Measurements from ENCODE around the gene SARDH. TPM values are rescaled to one million over a fixed set of nuclear protein-coding genes. Genes with fewer than 3 reads are reported as not detected.

Gene SARDH
- total and polyA plus RNA-seq, 2 donors (not counting 1 experiment from before 2014, with no cell fraction given) = 0.03 to 0.07 TPM

DNA sequence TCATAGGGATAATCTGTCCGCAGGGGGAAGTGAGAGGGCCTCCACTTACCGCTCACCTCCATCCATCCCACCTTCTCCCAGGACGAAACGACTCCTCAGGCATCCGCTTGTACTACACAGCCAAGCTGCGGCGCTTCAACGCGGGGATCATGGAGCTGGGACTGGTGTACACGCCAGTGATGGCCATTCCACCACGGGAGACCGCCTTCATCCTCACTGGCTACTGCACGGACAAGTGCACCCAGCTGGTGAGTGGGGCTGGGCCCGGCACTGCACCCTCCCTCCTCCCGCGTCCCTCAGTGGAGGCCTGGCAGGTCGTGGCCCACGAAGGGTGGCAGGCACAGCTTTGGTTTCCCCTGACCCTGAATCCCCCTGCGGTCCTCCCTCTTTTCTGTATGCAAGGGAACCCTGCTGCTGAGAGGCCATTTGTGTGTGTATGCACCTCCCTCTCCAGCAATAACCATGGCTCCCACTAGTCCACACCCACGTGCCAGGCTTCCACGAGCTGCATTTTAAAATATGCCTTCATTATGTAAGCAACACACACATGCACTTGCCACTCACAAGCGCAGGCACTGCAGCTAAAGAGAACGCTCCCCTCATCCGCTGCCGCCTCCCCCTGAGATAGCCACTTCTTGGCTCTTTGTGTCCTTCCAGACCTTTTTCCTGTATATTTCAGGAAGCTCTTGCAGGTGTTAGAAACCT is 90.2 kb downstream of the SARDH start:
- Mint-ChIP-seq H3K27me3 (peaks cover 13% of the 10 kb centered on the region), H3K4me3 (no peak overlapping the region), H3K4me1 (no peaks in the 10 kb centered on the region), H3K9me3 (ENCODE audit: insufficient read depth) (no peaks in the 10 kb centered on the region), H3K27ac (no peak overlapping the region)
- DNase-seq = no peak
- no peak overlapping the region for H2AFZ ChIP-seq (ENCODE audit: insufficient read depth, low read depth, low read length, poor library complexity, severe bottlenecking)
- TF ChIP-seq EZH2 (IDR thresholded peaks at IDR 0.05; ENCODE audit: borderline replicate concordance, insufficient read depth, low read depth, low read length, poor library complexity, severe bottlenecking) (no peak), CTCF (IDR thresholded peaks at IDR 0.05) (no peak)
- no peaks in the 10 kb centered on the region for H3K79me2 ChIP-seq (ENCODE audit: control insufficient read depth, insufficient read depth, low read length)
- no peaks in the 10 kb centered on the region for H4K20me1 ChIP-seq (ENCODE audit: control insufficient read depth, insufficient read depth, low read length, poor library complexity, severe bottlenecking)
- no peak for ATAC-seq (ENCODE audit: low read depth)
- POLR2A ChIA-PET = no interaction called here
- peaks cover 0 to 6% (median 0%) of the 10 kb centered on the region in 3 donors for H3K9me3 ChIP-seq (ENCODE audit: control extremely low read depth in 1 of 3, control insufficient read depth in 2 of 3, insufficient read depth in 1 of 3, low read length in 2 of 3)
- intact Hi-C loops (cut with micrococcal nuclease) = no loop called here
- WGBS (ENCODE audit: insufficient coverage) = 91% methylated on average over 23 of the region's 25 CpGs
- no peaks in the 10 kb centered on the region for H3K4me1 ChIP-seq (ENCODE audit: control insufficient read depth in 2 of 2, insufficient read depth in 2 of 2, low read length in 2 of 2)
- H3K27me3 ChIP-seq (replicated peaks in 1 of 4; ENCODE audit: control extremely low read depth in 1 of 4, control insufficient read depth in 3 of 4, insufficient read depth in 4 of 4, low read length in 3 of 4) = peaks cover 0 to 5% (median 0%) of the 10 kb centered on the region in 4 experiments
- no peaks in the 10 kb centered on the region for H3K36me3 ChIP-seq (replicated peaks in 1 of 2; ENCODE audit: control extremely low read depth in 1 of 2, control insufficient read depth in 1 of 2, extremely low read depth in 1 of 2, insufficient read depth in 2 of 2, low read length in 1 of 2)
- no peak overlapping the region for H3K4me3 ChIP-seq (ENCODE audit: control extremely low read depth in 1 of 5, extremely low read depth in 1 of 5, insufficient read depth in 1 of 5, low read depth in 2 of 5, low read length in 4 of 5)
- no peak overlapping the region for H3K9ac ChIP-seq (ENCODE audit: low read length)
- H3K4me2 ChIP-seq (replicated peaks; ENCODE audit: low read depth, low read length, poor library complexity, severe bottlenecking) = no peak overlapping the region
- CTCF ChIA-PET = interaction anchor here (0.6 kb wide), 1 partner anchor 251 kb away, joined by 5 read pairs; no protein-coding TSS in a partner anchor
- H3K27ac ChIP-seq (ENCODE audit: low read length in 2 of 2) = no peak overlapping the region

DNA sequence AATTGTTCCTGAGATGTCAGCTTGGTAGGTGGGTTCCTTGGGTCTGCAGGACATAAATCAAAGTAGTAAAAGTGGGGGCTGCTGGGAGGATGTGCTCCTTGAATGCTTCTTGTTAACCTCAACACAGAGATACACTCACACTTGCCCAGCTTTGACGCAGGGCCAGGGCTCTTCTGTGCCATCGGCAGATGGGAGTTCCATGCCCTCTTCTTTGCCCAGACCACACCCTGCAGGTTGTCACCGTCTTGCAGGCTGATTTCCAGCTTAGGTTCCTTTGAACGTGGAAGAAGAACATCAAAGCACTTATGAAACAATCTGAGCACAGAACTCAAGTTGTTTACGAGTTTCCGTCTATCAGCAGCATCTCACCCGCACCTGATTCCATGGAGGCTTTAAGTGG is 91.0 kb downstream of the SARDH start:
- H3K4me3 ChIP-seq (ENCODE audit: control extremely low read depth in 1 of 5, extremely low read depth in 1 of 5, insufficient read depth in 1 of 5, low read depth in 2 of 5, low read length in 4 of 5) = no peak overlapping the region
- DNase-seq (no peak), ATAC-seq (ENCODE audit: low read depth) (no peak)
- H3K79me2 ChIP-seq (ENCODE audit: control insufficient read depth, insufficient read depth, low read length) = no peaks in the 10 kb centered on the region
- Mint-ChIP-seq H3K9me3 (ENCODE audit: insufficient read depth) (no peaks in the 10 kb centered on the region), H3K27me3 (peaks cover 10% of the 10 kb centered on the region), H3K4me1 (no peaks in the 10 kb centered on the region), H3K4me3 (no peak overlapping the region), H3K27ac (no peak overlapping the region)
- intact Hi-C loops (cut with micrococcal nuclease) = no loop called here
- H4K20me1 ChIP-seq (ENCODE audit: control insufficient read depth, insufficient read depth, low read length, poor library complexity, severe bottlenecking) = no peaks in the 10 kb centered on the region
- ChIA-PET POLR2A (no interaction called here), CTCF (no interaction called here)
- no peak overlapping the region for H3K4me2 ChIP-seq (replicated peaks; ENCODE audit: low read depth, low read length, poor library complexity, severe bottlenecking)
- 92% methylated on average over 7 of the region's 7 CpGs for WGBS (ENCODE audit: insufficient coverage)
- H3K4me1 ChIP-seq (ENCODE audit: control insufficient read depth in 2 of 2, insufficient read depth in 2 of 2, low read length in 2 of 2) = no peaks in the 10 kb centered on the region
- H3K27ac ChIP-seq (ENCODE audit: low read length in 2 of 2) = no peak overlapping the region
- H3K9me3 ChIP-seq (ENCODE audit: control extremely low read depth in 1 of 3, control insufficient read depth in 2 of 3, insufficient read depth in 1 of 3, low read length in 2 of 3) = peaks cover 0 to 6% (median 0%) of the 10 kb centered on the region in 3 donors
- no peak overlapping the region for H2AFZ ChIP-seq (ENCODE audit: insufficient read depth, low read depth, low read length, poor library complexity, severe bottlenecking)
- no peak overlapping the region for H3K9ac ChIP-seq (ENCODE audit: low read length)
- H3K36me3 ChIP-seq (replicated peaks in 1 of 2; ENCODE audit: control extremely low read depth in 1 of 2, control insufficient read depth in 1 of 2, extremely low read depth in 1 of 2, insufficient read depth in 2 of 2, low read length in 1 of 2) = no peaks in the 10 kb centered on the region
- TF ChIP-seq CTCF (IDR thresholded peaks at IDR 0.05) (no peak), EZH2 (IDR thresholded peaks at IDR 0.05; ENCODE audit: borderline replicate concordance, insufficient read depth, low read depth, low read length, poor library complexity, severe bottlenecking) (no peak)
- H3K27me3 ChIP-seq (replicated peaks in 1 of 4; ENCODE audit: control extremely low read depth in 1 of 4, control insufficient read depth in 3 of 4, insufficient read depth in 4 of 4, low read length in 3 of 4) = peaks cover 0 to 3% (median 0%) of the 10 kb centered on the region in 4 experiments
